ENCODE data around the gene ZFP1.
"Not testable (repeated sequence)": the region's sequence is repeated elsewhere in the genome, so short reads cannot be mapped to it uniquely, and the experiment has no call there.

- TF ChIP-seq POLR2A, CTCF (IDR thresholded peaks at IDR 0.05): not testable (repeated sequence)
Measured at GRCh38 chr16:75129421-75130149, 18.7 kb upstream of the ZFP1 start.

Data from esophagus squamous epithelium (tissue), 4 donors.